Sigmoid colon (tissue), 4 donors: Measurements from ENCODE around the gene COL3A1.

Experiments
- POLR2A ChIP-seq, 2 donors: fragments of 450-650 bp; IDR thresholded peaks; one replicate each; pipeline ENCODE4 v1.6.1; 2016; ENCODE audit warnings: antibody characterized with exemption in 2 of 2, mild to moderate bottlenecking in 2 of 2, moderate library complexity in 2 of 2
- POLR2AphosphoS5 ChIP-seq, 4 donors: sonication (generic); formaldehyde crosslinking; IDR thresholded peaks; one replicate each; pipeline ENCODE4 v1.6.1; 2017; ENCODE audit warnings: antibody characterized with exemption in 4 of 4
- TF ChIP-seq, protein P1 (sequence below), 4 experiments: fragments of 450-650 bp in 3 of 4; fragments of 200-600 bp in 1 of 4; IDR thresholded peaks; one replicate each; pipeline ENCODE4 v1.5.1; 2016 to 2019; ENCODE audit warnings: antibody characterized with exemption in 4 of 4, mild to moderate bottlenecking in 3 of 4, moderate library complexity in 2 of 4

DNA sequence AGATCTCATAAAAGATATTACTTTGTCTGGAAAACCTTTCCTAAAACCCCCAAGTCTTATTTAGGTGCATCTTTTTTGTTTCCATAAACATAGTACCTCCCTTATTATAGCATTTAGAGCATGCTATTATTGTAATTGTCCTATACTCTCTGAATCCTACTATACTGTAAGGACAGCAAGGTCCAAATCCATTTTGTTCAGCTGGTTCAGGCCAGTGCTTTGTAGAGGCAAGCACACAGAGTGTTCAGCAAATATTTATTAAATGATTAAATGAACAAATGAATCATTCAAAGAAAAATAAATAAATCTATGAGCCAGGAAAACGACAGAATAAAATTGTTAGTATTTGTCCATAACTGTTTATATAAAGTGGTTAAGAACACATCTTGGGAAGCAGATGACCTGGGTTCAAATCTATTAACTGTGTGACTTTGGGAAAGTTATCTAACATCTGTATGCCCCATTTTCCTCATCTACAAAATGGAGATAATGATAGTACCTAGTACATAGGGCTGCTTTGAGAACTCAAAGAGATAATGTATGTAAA is 86.0 kb downstream of the COL3A1 start:
- TF ChIP-seq, protein P1, sequence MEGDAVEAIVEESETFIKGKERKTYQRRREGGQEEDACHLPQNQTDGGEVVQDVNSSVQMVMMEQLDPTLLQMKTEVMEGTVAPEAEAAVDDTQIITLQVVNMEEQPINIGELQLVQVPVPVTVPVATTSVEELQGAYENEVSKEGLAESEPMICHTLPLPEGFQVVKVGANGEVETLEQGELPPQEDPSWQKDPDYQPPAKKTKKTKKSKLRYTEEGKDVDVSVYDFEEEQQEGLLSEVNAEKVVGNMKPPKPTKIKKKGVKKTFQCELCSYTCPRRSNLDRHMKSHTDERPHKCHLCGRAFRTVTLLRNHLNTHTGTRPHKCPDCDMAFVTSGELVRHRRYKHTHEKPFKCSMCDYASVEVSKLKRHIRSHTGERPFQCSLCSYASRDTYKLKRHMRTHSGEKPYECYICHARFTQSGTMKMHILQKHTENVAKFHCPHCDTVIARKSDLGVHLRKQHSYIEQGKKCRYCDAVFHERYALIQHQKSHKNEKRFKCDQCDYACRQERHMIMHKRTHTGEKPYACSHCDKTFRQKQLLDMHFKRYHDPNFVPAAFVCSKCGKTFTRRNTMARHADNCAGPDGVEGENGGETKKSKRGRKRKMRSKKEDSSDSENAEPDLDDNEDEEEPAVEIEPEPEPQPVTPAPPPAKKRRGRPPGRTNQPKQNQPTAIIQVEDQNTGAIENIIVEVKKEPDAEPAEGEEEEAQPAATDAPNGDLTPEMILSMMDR (IDR thresholded peaks at IDR 0.05), result no peak
- TF ChIP-seq POLR2AphosphoS5 (IDR thresholded peaks at IDR 0.05), result no peak
- no peak for TF ChIP-seq POLR2A (IDR thresholded peaks at IDR 0.05)
